ENCODE results near the gene DYRK4.
A peak's percentile ranks its signal among the peaks of the same experiment; 100 is the strongest.

Gene DYRK4

GRCh38 chr12:4630262-4630661, 68.3 kb downstream of the DYRK4 start:
- DNase-seq: no peak

- no peak for DNase-seq
Observed at GRCh38 chr12:4643747-4644146, 81.7 kb downstream of the DYRK4 start.

- DNase-seq: no peak
Observed at GRCh38 chr12:4645023-4645422, 83.0 kb downstream of the DYRK4 start.

GRCh38 chr12:4648104-4648500, 86.1 kb downstream of the DYRK4 start:
- DNase-seq: no peak

- DNase-seq: peak; percentile 50
Observed at GRCh38 chr12:4648501-4649357, 86.7 kb downstream of the DYRK4 start, which contains the start of the genes AKAP3 and NDUFA9. TSS of gene AKAP3 (minus strand) at chr12:4649051. CDS start at chr12:4638196, 10,855 bp downstream. TSS of gene NDUFA9 (plus strand) at chr12:4649114. CDS start at chr12:4649127, 13 bp downstream.

DNA sequence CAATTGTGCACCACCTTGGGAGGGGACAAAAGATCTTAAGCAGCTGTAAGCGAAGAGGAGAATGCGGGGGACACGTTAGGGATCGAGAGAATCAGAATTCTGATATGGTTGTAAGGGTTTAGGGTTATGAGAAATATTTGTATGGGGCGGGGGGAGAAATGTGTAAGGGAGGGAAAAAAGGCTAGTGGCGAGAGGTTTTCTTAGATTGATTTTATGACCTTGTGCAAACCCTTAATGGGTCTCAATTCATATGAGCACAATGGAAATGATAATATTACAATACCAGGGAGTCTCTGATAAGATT, 87.3 kb downstream of the DYRK4 start:
- no peak for DNase-seq

- no peak for DNase-seq
Observed at GRCh38 chr12:4653257-4653656, 91.2 kb downstream of the DYRK4 start.

GRCh38 chr12:4653691-4654090, 91.7 kb downstream of the DYRK4 start:
- no peak for DNase-seq

Data from effector CD8-positive, alpha-beta T cell (primary cell).